Activated CD4-positive, alpha-beta T cell treated with anti-CD3 and anti-CD28 coated beads, Interleukin-2, amount 10 ng/mL, durations not matched to agents 24 days and 14 days (primary cell): Measurements from ENCODE around the gene DAAM2. TPM values are rescaled to one million over a fixed set of nuclear protein-coding genes. Genes with fewer than 3 reads are reported as not detected.

Experiments
- total RNA-seq: library from RNA; stranded (reverse); gene quantifications from 2 replicates; pipeline ENCODE4 v1.2.3, GENCODE V29; 2022

The DAAM2 gene
- total RNA-seq, 1 donor from 2014 or later, result not detected

Other genes starting within 250 kb of the DAAM2 start
- gene KIF6, start 67.0 kb upstream of the DAAM2 start, total RNA-seq, result 0.17 and 0.33 TPM in 2 replicates
- 0.69 and 0.96 TPM in 2 replicates for gene MOCS1, start 142.1 kb downstream of the DAAM2 start, total RNA-seq